Measurements from ENCODE around the gene PODXL2. TPM values are rescaled to one million over a fixed set of nuclear protein-coding genes. Genes with fewer than 3 reads are reported as not detected.
A peak's percentile ranks its signal among the peaks of the same experiment; 100 is the strongest.
"Not testable (repeated sequence)": the region's sequence is repeated elsewhere in the genome, so short reads cannot be mapped to it uniquely, and the experiment has no call there.

Gene PODXL2
- total RNA-seq, 1 experiment from 2014 or later = 73.2 TPM

DNA sequence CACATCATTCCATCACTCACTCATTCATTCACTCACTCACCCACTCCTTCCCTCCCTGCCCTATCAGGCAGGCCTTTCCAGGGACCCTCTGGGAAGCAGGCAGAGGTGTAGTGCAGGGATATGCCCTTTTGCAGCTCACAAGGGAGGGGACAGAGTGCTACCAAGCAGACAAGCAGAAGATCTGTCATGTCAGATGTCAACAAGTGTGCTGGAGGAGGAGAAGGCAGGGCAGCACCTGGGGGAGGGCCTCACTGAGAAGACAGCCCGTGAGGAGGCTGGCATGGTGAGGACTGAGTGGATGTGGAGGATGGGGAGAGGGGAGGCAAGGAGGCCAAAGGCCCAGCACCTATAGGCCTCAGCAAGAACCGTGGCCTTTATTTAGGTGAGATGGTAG, 59.0 kb downstream of the PODXL2 start:
- no peak for DNase-seq (ENCODE audit: low read depth)

DNA sequence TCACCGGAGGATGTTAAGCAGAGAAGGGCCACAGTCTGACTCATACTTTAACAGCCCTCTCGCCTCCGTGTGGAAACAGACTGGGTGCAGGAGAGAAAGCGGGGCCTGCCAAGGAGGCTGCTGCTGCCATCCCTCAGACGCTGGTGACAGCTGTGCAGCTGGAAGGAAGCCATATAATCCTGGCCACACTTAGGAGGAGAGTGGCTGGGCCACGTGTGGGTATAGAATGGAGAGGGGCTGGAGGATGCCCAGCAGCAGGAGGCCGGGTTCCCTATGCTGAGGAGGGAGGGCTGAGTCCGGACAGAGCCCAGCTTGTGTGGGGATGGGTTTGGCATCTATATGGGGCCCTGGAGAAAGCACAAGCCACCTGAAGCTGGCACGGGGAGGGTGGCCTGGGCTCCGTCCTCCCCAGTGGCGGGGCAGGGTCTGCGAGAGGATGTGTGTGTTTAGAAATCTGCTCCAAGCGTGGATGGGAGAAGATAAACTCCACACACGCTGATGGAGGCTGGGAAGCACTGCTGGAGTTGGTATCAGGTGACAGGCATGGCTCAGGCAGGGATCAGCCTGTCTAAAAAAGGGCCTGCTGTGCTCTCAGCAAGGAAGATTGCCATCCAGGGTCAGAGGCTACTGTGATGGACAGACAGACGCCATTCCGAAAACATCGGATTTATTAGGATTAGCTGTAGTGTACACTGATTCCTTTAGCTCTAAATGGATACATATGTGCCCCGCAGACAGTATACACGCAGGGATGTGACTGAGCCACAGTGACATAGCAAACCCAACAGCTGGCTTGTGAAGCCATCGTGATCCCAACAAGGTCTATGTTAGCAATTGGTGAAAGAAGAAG, 59.7 kb downstream of the PODXL2 start:
- no peak for DNase-seq (ENCODE audit: low read depth)

DNA sequence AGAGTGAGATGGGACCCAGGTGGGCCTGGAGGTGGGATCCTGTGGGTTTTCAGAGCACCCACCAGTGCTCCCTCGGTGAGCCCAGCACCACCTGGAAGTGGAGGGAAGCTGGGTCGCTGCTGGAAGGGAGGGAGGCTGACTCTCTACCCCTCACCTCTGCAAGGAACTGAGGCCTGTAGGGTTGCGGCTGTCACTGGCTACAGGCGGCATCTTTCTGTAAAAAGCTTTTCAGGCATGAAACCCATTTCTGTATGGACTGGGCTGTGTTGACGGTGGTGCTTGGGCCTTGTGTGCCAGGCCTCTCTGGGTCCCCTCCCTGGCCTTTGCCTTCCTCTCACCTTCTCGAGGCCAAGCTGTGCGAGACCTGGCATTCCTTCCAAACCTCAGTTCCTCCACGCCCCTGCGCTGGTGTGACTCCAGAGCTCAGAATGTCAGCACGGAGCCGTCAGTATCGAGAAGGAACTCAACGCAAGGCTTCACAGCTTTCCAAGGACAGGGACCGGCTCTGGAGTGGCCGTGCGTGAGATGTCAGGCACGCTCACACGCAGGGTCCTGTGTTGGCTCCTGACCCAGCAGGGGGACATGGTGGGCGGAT, 60.4 kb downstream of the PODXL2 start:
- no peak for DNase-seq (ENCODE audit: low read depth)

DNA sequence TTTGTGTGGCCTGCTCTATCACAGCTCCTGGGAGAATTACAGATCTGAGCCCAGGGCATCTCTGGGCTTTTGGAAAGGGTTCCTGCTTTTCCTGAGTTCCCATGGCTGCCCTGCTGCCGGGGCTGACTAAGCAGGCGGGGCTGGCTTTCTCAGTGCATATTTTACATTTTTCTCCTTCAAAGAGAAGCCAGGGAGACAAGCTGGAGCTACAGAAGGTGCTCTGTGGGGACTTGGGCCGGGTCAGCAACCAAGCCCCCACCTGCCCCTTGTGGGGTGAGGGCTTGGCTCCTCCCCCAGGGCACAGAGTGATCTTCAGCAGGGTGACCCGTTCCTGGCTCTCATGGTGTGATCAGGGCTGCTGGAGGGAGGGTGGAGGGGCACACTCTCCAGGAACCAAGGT, 61.1 kb downstream of the PODXL2 start:
- DNase-seq (ENCODE audit: low read depth) = peak; percentile 78

DNA sequence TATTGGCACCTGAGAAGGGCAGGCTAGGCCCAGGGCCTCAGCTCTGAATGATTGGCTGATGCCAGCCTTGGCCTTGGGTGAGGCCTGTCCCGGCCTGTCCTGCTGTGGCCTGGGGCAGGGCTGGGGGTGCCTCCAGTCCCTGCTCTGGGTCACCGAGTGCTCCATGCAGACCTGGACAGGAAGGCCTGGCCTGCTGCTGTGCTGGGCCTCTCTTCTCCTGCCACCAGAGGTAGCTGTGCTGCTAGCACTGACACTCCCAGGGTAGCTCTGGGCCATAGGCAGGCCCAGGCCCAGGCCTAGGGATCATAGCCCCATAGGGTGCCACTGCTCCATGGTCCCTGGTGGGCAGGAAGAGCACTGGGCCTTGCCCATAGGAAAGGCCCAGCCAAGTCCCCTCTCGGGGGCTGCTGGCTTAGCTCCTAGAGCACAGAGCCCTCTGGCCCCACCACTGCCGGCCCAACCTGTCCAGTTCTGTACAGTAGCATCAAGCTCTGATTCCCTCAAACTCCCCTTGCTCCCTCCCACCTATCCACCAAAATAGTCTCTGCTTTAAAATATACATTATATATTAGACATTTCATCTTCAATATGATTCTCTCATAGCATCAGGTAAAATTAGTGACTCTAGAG, 62.0 kb downstream of the PODXL2 start:
- peak; percentile 74 for DNase-seq (ENCODE audit: low read depth)

DNA sequence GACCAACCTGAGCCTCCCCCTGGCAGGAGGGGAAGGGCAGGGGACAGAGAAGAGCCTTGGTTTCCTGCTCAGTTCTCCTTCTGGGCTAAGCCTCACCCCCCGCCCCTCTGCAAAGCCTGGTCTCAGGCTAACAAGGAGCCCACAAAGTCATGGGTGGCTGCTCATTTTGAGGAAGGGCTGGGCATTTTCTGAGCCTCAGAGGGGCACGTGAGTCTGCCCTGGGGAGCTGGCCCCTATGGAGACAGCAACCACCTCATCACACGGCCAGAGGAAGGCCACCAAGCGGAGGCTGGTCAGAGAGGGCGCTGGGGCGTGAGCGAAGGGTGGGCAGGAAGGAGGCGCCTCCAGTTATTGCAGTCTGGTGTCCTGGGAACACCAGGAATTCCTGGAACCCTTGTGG, 62.5 kb downstream of the PODXL2 start:
- DNase-seq (ENCODE audit: low read depth) = no peak

DNA sequence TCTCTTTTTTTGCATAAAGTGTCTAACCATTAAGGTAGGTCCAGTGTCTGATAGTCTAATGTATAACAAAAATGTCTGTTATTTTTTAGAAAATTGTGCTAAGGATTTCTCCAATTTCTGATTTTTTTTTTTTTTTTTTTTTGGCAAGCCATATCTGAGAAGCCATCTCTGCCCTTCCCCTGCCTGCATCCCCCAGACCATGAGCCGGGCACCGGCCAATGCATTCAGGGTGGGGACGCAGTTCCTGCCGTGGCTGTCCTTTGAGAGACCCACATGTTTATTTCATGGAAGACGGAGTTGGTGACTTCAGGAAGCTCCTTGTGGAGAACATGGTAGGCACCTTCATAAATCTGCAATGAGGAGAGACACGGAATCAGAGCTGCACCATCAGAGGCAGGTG, 63.0 kb downstream of the PODXL2 start:
- no peak for DNase-seq (ENCODE audit: low read depth)

DNA sequence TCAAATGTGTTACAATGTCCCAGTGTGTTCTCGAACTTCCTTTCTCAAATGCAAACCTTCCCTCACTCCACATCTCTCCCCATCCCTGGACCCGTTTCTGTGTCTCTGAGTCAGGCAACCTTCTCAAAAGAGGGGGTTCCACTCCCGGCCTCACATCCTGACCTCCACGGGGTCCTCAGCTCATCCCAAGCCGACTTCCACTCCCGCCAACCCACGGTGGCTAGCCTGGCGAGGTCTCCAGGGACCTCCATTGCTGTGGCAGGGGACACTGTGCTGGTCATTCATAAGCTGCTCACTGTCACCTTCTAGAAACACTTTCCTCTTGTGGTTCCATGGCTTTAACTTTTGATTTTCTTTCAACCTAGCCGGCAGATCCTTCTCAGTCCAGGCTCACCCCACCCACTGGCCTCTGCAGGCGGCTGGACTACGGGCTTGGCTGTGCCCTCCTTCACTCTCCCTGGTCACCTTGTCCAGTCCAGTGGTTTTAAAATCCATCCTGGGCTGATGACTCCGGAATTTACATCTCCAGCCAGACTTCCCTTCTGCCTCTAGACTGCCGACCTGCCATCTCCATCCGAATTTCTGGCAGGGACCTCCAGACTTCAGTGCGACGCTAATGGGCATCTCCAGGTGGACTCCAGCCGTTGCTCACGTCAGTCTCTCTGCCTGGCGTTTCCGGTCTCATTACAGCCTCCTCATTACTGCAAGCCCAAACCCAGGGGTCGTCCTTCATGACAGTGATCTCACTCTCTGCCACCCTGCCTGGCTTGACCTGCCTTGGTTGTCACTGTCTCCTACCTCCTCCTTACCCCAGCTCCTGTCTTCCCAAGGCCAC, 63.7 kb downstream of the PODXL2 start:
- no peak for DNase-seq (ENCODE audit: low read depth)

DNA sequence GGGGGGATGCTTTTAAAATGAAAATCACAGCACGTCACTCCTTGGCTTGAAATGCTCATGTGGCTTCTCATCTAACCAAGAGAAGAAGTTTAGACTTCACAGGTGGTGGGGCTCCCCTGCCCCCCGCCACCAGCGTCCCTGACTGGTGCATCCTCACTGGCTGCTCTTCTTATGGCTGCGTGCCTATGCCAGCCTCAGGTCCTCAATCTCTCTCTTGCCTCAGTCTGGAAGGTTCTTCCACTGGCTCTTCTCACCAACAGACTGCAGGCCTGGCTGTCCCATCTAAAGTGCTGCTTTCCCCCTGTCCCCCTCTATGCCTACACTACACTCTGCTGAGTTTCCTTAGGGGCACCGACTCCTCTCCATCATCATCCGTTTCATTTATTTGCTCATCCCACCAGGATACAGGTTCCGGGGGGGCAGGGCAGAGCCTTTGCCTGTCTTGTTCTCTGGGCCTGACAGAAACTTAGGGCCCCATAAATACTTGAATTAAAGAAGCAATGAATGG, 64.4 kb downstream of the PODXL2 start:
- no peak for DNase-seq (ENCODE audit: low read depth)

DNA sequence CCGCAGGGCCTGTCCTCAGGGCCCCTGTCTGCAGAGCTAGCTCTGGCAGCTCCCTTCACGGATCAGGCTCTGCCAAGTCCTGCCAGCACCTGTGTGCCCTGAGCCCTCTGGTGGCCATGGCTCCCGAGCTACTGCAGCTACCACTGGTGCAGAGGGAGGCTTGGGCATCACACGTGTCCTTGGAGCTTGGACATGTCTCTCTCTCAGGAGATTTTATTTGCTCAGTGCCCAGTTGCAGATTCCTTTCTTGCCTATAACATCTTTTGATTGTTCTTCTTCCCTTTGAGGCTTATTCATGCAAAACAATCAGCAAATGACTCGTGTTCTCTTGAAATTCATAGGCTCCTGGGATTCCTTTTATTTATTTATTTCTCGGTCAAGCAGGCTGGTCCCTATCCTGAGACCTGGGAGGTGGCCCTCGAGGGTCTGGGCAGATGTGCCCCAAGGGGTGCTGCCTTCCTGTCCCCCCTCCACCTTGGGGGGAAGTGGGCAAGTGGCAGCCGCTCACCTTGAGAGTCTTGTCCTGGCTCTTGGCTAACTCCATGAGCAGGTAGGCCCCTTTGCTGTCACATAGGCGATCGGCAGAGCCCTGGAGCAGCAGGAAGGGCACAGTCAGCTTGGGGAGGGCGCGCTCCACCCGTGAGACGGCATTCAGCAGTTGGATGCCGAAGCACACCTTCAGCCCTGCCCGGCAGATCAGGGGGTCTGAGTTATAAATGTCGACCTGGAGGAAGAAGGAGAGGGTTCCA, 65.7 kb downstream of the PODXL2 start:
- DNase-seq (ENCODE audit: low read depth) = peak; percentile 82

DNA sequence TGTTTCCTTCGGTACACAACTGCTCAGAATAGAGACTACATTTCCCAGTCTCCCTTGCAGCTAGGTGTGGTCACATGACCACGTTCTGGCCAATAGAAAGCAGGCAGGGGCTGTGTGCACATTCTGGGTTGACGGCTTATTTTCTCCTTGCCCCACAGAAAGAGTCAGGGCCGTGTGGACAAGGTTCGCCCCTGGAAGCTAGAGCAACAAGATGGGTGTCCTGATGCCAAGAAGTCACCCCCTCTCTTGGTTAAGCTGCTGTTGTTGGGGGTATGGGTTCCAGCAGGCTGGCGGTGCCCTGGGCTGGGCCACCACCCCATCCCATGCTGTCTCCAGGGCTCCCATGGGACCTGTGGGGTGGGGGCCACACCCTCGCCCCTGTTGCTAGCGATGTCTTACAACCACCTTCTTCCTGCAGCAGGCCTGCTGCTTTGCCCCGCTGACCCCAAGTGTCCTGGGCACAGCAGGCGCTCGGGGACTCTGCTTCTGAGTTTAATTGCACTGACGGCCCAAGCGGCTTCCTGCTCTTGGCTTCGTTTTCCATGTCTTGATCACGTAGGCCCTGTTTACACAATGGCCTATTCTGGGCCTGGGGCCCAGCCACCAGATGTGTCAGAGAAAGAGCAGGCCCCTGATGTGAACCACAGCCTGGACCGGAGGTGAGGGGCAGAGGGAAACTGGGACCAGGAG, 68.7 kb downstream of the PODXL2 start:
- DNase-seq (ENCODE audit: low read depth) = peak; percentile 85

DNA sequence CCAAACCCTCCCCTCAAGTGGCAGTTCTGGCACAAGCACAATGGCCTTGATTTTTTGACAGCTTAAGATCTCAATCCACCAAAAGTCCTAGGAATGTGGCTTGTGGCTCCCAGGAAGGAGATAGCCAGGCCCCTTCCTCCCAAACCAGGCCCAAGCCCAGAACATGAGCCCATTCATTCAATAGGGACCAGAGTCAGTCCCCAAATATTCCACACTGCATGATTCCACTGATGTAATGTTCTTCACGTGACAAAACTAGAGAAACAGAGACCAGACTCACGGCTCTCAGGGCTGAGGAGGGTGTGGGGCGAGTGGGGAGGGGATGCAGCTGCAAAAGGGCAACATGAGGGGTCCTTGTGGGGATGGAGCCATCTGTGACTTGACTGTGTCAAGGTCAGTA, 69.3 kb downstream of the PODXL2 start:
- no peak for DNase-seq (ENCODE audit: low read depth)

DNA sequence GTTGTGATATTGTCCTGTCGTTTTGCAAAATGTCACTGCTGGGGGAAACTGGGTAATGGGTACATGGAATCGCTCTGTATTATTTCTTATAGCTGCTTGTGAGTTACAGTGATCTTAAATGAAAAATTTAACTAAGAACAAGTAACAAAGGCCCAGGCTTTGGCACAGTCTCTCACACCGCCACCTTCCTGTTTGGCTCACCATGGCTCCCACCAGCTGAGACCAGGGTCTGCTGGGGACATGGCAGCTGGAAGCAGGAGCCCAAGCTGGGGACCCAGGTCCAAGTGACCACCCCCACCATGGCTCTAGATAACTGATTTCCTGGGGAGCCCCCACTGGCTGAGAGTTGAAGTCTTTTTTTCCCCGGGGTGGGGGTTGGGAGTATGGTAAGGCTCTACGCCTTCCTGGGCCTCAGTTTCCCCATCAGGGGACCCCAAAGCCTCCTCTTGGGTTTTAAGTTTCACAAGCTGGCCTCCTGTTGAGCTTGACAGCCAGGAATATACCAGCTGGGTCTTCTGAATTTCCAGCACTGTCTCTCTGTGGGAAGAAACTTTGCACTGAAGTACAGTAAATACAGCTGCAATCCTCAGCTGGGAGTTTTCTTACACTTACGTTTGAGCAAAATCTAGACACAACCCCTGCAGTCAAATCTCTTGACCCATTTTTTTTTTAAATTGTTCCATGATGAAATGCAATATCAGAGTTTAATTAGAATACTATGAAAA, 69.9 kb downstream of the PODXL2 start:
- DNase-seq (ENCODE audit: low read depth) = no peak

DNA sequence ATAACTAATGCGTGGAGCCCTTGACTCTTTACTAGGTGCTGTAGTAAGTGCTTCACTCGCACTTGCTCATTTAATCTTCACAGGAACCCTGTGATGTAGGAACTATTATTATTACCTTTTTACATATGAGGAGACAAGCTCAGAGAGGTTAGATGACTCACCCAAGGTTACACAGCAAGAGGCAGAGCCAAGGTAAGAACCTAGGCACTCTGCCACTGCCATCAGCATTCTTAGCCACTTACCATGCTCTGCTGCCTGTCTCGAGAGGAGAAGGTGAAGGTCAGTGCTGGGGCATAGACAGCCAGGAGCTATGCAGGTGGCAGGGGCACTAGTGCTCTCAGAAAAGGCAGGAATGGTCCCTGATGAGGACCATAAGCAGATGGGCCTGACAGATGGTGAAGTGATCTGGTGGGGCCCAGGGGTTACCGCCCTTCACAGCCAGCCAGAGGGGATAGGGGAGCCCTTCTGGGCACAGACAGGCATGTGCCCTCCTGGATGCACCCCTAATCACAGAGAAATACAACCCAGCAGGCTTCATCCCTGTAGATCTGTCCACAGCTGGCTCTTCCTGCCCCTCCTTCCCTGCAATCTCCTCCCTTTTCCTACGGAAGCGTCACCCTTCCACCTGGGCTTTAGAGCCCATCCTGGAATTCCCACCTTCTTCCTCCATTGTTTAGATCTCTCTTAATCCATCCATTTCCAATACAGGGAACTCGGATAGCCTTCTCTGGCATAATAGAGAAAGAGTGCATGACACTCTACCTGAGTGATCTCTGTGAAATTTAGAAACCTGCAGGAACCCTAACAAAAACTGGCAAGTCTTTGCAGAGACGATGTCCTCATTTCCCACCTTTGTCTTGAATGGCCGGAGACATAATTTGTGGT, 70.7 kb downstream of the PODXL2 start:
- peak; percentile 39 for DNase-seq (ENCODE audit: low read depth)

DNA sequence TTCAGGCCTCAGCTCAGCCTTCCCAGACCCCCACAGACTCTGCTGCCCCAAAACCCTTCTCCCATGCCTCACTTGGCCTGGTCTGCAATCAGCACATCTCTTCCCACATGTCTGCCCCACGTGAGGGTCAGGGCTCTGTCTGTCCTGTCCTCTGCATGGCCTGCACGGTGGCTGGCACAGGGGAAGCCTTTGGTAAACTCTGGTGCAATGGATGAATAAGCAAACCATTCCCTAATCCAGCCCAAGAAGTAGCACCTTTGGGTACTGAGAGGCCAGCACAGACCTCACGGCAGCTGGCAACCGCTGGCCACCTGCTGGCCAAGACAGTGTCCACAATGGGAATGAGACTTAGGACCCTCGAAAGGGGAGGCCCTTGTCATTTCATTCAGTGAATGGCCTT, 71.4 kb downstream of the PODXL2 start:
- no peak for DNase-seq (ENCODE audit: low read depth)

DNA sequence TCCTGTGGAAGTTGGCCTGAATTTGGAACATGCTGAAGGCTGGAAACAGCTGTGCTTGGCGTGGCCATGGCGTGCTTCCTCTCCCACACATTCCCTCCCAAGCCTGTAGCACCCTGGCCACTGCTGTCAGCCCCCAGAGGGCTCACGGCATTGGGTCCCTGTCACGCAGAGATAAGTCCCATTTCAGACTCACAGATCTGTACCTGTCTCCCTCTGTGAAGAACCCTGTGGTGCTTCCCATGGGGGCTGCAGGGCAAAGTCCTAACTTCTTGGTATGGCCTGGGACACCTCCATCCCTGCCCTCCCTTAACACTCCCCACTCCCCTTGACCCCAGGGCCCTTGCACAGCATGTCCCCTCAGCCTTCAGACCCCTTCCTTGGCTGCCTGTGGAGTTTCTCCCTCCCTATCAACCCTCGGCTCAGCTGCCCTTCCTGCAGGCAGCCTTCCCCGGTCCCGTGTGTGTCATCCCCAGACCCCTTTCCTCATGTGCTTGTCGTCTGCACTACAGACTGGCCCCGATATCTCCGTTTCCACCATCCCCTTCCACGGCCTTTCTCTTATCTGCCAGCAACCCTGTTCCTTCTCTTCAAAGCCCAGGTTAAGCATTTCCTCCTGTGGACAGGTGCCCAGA, 72.4 kb downstream of the PODXL2 start:
- no peak for DNase-seq (ENCODE audit: low read depth)

DNA sequence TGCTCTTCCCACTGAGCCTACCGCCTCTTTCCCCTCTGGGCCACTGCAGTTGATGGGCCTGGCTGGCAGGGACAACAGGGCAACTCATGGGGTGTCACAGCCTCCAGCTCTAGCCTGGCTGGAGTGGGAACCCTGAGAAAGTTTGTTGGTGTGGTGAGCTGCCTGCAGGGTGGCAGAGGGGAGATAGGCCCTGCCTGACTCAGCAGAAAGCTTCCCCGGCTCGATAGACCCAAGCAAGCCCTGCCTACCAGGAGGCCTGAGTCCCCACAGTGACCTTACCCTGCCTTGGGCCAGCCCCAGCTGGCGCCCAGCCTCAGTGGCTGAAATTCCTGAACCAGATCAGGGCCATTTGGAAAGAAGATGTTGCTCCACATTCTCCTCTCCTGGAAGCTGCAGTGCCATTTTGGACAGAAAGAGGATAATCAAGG, 73.2 kb downstream of the PODXL2 start:
- no peak for DNase-seq (ENCODE audit: low read depth)

DNA sequence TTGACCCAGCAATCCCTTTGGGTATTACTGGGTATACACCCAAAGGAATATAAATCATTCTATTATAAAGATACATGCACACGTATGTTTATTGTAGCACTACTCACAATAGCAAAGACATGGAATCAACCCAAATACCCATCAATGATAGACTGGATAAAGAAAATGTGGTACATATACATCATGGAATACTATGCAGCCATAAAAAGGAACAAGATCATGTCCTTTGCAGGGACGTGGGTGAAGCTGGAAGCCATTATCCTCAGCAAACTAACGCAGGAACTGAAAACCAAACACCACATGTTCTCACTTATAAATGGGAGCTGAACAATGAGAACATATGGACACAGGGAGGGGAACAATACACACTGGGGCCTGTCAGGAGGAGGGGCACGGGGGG, 75.9 kb downstream of the PODXL2 start:
- not testable (repeated sequence) for DNase-seq (ENCODE audit: low read depth)

Measured in HT1080 (cell line).